Kidney (tissue), 14 donors: Measurements from ENCODE around the gene OR14I1. TPM values are rescaled to one million over a fixed set of nuclear protein-coding genes. Genes with fewer than 3 reads are reported as not detected.
"Not testable (repeated sequence)": the region's sequence is repeated elsewhere in the genome, so short reads cannot be mapped to it uniquely, and the experiment has no call there.

Source experiments
- DNase-seq, 5 donors: peaks; one replicate each; pipeline ENCODE4 v3.0.0-alpha.2; 2013 to 2020
- FAIRE-seq: peaks from 2 replicates; lab custom pipeline; 2012; peaks lifted over from hg19 to GRCh38; lab: Jason Lieb, UNC
- H3K27ac ChIP-seq, 2 donors: one replicate each; pipeline ENCODE4 v1.7.0; 2013; ENCODE audit warnings: low read depth in 2 of 2, low read length in 2 of 2, inconsistent platforms in 1 of 2
- H3K27me3 ChIP-seq: one replicate; pipeline ENCODE4 v1.7.1; 2013; ENCODE audit warnings: low read length, inconsistent platforms; ENCODE audit not compliant: control insufficient read depth, insufficient read depth
- H3K36me3 ChIP-seq, 3 donors: one replicate each; pipeline versions ENCODE4 v1.7.0 to v1.7.1; 2013; ENCODE audit warnings: low read length in 3 of 3, control low read depth in 1 of 3, inconsistent platforms in 1 of 3; ENCODE audit not compliant: insufficient read depth in 3 of 3, control insufficient read depth in 2 of 3
- H3K4me1 ChIP-seq, 3 donors: one replicate each; pipeline versions ENCODE4 v1.7.0 to v1.7.1; 2013; ENCODE audit warnings: low read length in 3 of 3, inconsistent platforms in 1 of 3, low read depth in 1 of 3; ENCODE audit not compliant: control insufficient read depth in 2 of 3, insufficient read depth in 2 of 3
- H3K4me3 ChIP-seq, 3 donors: one replicate each; pipeline versions ENCODE4 v1.7.0 to v1.8.1; 2013; ENCODE audit warnings: low read length in 3 of 3, control low read depth in 1 of 3, inconsistent platforms in 1 of 3
- H3K9ac ChIP-seq, 3 donors: one replicate each; pipeline versions ENCODE4 v1.7.0 to v1.7.1; 2013; ENCODE audit warnings: low read length in 3 of 3, control low read depth in 1 of 3, inconsistent platforms in 1 of 3
- H3K9me3 ChIP-seq, 3 donors: one replicate each; pipeline versions ENCODE4 v1.7.0 to v1.7.1; 2013; ENCODE audit warnings: low read length in 3 of 3, control low read depth in 1 of 3, inconsistent platforms in 1 of 3; ENCODE audit not compliant: control insufficient read depth in 2 of 3, insufficient read depth in 1 of 3
- CTCF ChIP-seq: IDR thresholded peaks from 3 replicates; pipeline ENCODE4 v1.5.1; 2012; ENCODE audit warnings: mild to moderate bottlenecking, moderate library complexity, borderline replicate concordance; ENCODE audit not compliant: insufficient read depth; ENCODE audit errors: extremely low read depth
- intact Hi-C: fragments of 100-400 bp; cut with DNase I; formaldehyde crosslinking; loops from one replicate; pipeline ENCODE4 v1.11.1; 2022
- polyA plus RNA-seq: library from polyadenylated mRNA; stranded (reverse); fragments of 350-450 nt; fragmentation: Illumina TruSeq; extraction: RNeasy Lipid Tissue Mini Kit (QIAGEN cat#74804); gene quantifications from one replicate; pipeline ENCODE4 v1.2.3, GENCODE V29; 2014; ENCODE audit warnings: low read depth, low replicate concordance; ENCODE audit not compliant: insufficient read depth
- total RNA-seq: library from RNA; stranded (reverse); fragmentation: NEBNext Ultra II Directional; extraction: Animal tissue kit (Norgen Biotek cat#: 25700); gene quantifications from one replicate; pipeline ENCODE4 v1.2.1, GENCODE V29; 2021
- donor health status: control.
- donor health status: control.
- donor health status: control.
- donor health status: control.
- donor health status: control.
- donor health status: DM: yes; HTN: yes; CAD: no.
- donor health status: Normal renal cell carcinoma (clear cell type).

OR14I1 gene
- total and polyA plus RNA-seq, 2 donors from 2014 or later = not detected

GRCh38 chr1:248686815-248687214 lies 15.8 kb downstream of the OR14I1 start:
- intact Hi-C loops = no loop called here
- H3K27ac ChIP-seq = no peak overlapping the region
- DNase-seq (peak in 1 of 5 donors; percentile 25), FAIRE-seq (peak; percentile 51)
- no peaks in the 10 kb centered on the region for H3K27me3 ChIP-seq
- no peaks in the 10 kb centered on the region for H3K36me3 ChIP-seq
- H3K4me1 ChIP-seq = no peaks in the 10 kb centered on the region
- H3K4me3 ChIP-seq = no peak overlapping the region
- no peak overlapping the region for H3K9ac ChIP-seq
- TF ChIP-seq CTCF = peak; percentile 44
- peaks cover 0 to 2% (median 0%) of the 10 kb centered on the region in 3 donors for H3K9me3 ChIP-seq

- H3K4me3 ChIP-seq = no peak overlapping the region
- no peak for FAIRE-seq
- no peak for TF ChIP-seq CTCF
- no peak overlapping the region for H3K9ac ChIP-seq
- DNase-seq = no peak
- no peak overlapping the region for H3K27ac ChIP-seq
- intact Hi-C loops = no loop called here
- no peaks in the 10 kb centered on the region for H3K9me3 ChIP-seq
- H3K27me3 ChIP-seq = no peaks in the 10 kb centered on the region
- no peaks in the 10 kb centered on the region for H3K4me1 ChIP-seq
- no peaks in the 10 kb centered on the region for H3K36me3 ChIP-seq
These were observed 20.9 kb downstream of the OR14I1 start for GRCh38 chr1:248681651-248682050.

- H3K36me3 ChIP-seq = no peaks in the 10 kb centered on the region
- FAIRE-seq (no peak), DNase-seq (peak in 1 of 5 donors; percentile 3)
- peaks cover 0 to 2% (median 0%) of the 10 kb centered on the region in 3 donors for H3K9me3 ChIP-seq
- TF ChIP-seq CTCF = no peak
- intact Hi-C loops = no loop called here
- no peak overlapping the region for H3K9ac ChIP-seq
- H3K4me3 ChIP-seq = no peak overlapping the region
- H3K27ac ChIP-seq = no peak overlapping the region
- no peaks in the 10 kb centered on the region for H3K27me3 ChIP-seq
- no peaks in the 10 kb centered on the region for H3K4me1 ChIP-seq
These were observed 32.6 kb downstream of the OR14I1 start for GRCh38 chr1:248670003-248670402.

- H3K36me3 ChIP-seq, H3K4me1 ChIP-seq, H3K9ac ChIP-seq, FAIRE-seq, H3K27me3 ChIP-seq, H3K9me3 ChIP-seq, H3K4me3 ChIP-seq, H3K27ac ChIP-seq, DNase-seq, intact Hi-C loops: not testable (repeated sequence)
These were observed 38.9 kb downstream of the OR14I1 start for GRCh38 chr1:248663453-248664328.

- DNase-seq, H3K27me3 ChIP-seq, H3K4me3 ChIP-seq, H3K27ac ChIP-seq, FAIRE-seq, H3K36me3 ChIP-seq, H3K9ac ChIP-seq, H3K9me3 ChIP-seq, intact Hi-C loops, H3K4me1 ChIP-seq: not testable (repeated sequence)
These were observed 45.8 kb downstream of the OR14I1 start for GRCh38 chr1:248656797-248657196.

GRCh38 chr1:248655354-248655753 lies 47.2 kb downstream of the OR14I1 start, which contains the start of gene OR2T27:
TSS of gene OR2T27 (minus strand) at chr1:248655528. CDS start at chr1:248650884, 4,644 bp downstream.
- H3K36me3 ChIP-seq, H3K27me3 ChIP-seq, H3K9me3 ChIP-seq, FAIRE-seq, H3K4me3 ChIP-seq, H3K27ac ChIP-seq, H3K9ac ChIP-seq, intact Hi-C loops, DNase-seq, H3K4me1 ChIP-seq: not testable (repeated sequence)
